HG03095 (cell line): ENCODE results near the gene ARF1.
"Not testable (repeated sequence)": the region's sequence is repeated elsewhere in the genome, so short reads cannot be mapped to it uniquely, and the experiment has no call there.

Source experiments
- ATAC-seq: cut with Tn5 transposase; IDR thresholded peaks from one replicate; pipeline ENCODE4 v1.9.1; 2021; ENCODE audit warnings: moderate library complexity; ENCODE audit not compliant: unreplicated experiment

ARF1 gene

GRCh38 chr1:228100822-228101613, 18.5 kb downstream of the ARF1 start:
- ATAC-seq: no peak

- no peak for ATAC-seq
These were observed 19.1 kb downstream of the ARF1 start for GRCh38 chr1:228101614-228101993.

GRCh38 chr1:228101994-228102790, 19.7 kb downstream of the ARF1 start:
- peak; percentile 31 for ATAC-seq

GRCh38 chr1:228102791-228103620, 20.5 kb downstream of the ARF1 start, which contains the start of gene C1orf35:
Gene C1orf35 (minus strand): TSS chr1:228103325. CDS start chr1:228103227, 98 bp downstream.
- peak; percentile 52 for ATAC-seq

- ATAC-seq: no peak
These were observed 22.2 kb downstream of the ARF1 start for GRCh38 chr1:228104526-228105269.

- no peak for ATAC-seq
These were observed 22.9 kb downstream of the ARF1 start for GRCh38 chr1:228105270-228105995.

GRCh38 chr1:228105996-228106799, 23.7 kb downstream of the ARF1 start:
- ATAC-seq: no peak

GRCh38 chr1:228106800-228107054, 24.2 kb downstream of the ARF1 start:
- no peak for ATAC-seq

GRCh38 chr1:228107636-228108035, 25.1 kb downstream of the ARF1 start:
- no peak for ATAC-seq

GRCh38 chr1:228108055-228108690, 25.7 kb downstream of the ARF1 start:
- no peak for ATAC-seq

- peak; percentile 11 for ATAC-seq
These were observed 26.2 kb downstream of the ARF1 start for GRCh38 chr1:228108742-228109072.

- ATAC-seq: peak; percentile 82
These were observed 26.8 kb downstream of the ARF1 start, which contains the start of gene MRPL55 for GRCh38 chr1:228109073-228109961. Gene MRPL55 (minus strand): TSS chr1:228109299. CDS start chr1:228108260, 1,039 bp downstream.

GRCh38 chr1:228109962-228110488, 27.5 kb downstream of the ARF1 start:
- ATAC-seq: no peak

- no peak for ATAC-seq
These were observed 28.0 kb downstream of the ARF1 start for GRCh38 chr1:228110556-228110955.

- not testable (repeated sequence) for ATAC-seq
These were observed 28.8 kb downstream of the ARF1 start for GRCh38 chr1:228111315-228111714.

GRCh38 chr1:228112167-228112566, 29.7 kb downstream of the ARF1 start:
- no peak for ATAC-seq

GRCh38 chr1:228112617-228113016, 30.1 kb downstream of the ARF1 start:
- no peak for ATAC-seq

- ATAC-seq: no peak
These were observed 32.3 kb downstream of the ARF1 start for GRCh38 chr1:228114827-228115226.
